SK-N-SH (cell line): ENCODE measurements around the gene NRCAM.

Experiments used
- CHD2 ChIP-seq: fragments of 150-350 bp; IDR thresholded peaks from 2 replicates; pipeline ENCODE4 v1.6.1; 2018; ENCODE audit warnings: low read length; ENCODE audit not compliant: partially characterized antibody
- EP300 ChIP-seq, 2 experiments: IDR thresholded peaks; 2 replicates each; pipeline versions ENCODE4 v1.4.0 to v1.6.1; 2012; ENCODE audit warnings: borderline replicate concordance in 1 of 2, low read depth in 1 of 2, low read length in 1 of 2
- EZH2phosphoT487 ChIP-seq: fragments of 200-600 bp; sonication (generic); IDR thresholded peaks from 2 replicates; pipeline ENCODE4 v1.6.1; 2017; ENCODE audit warnings: low read depth, mixed run types, mild to moderate bottlenecking, antibody characterized with exemption, moderate library complexity, borderline replicate concordance
- GATA2 ChIP-seq: sonication (generic); formaldehyde crosslinking; IDR thresholded peaks from 2 replicates; pipeline ENCODE4 v1.5.0; 2020; ENCODE audit warnings: mild to moderate bottlenecking, missing genetic modification reagents
- MEF2A ChIP-seq: IDR thresholded peaks from 2 replicates; pipeline ENCODE4 v1.4.0; 2012; ENCODE audit warnings: low read depth, borderline replicate concordance
- POLR2AphosphoS5 ChIP-seq: IDR thresholded peaks from 2 replicates; pipeline ENCODE4 v1.6.1; 2012; ENCODE audit warnings: low read depth, low read length
- RAD21 ChIP-seq: IDR thresholded peaks from 2 replicates; pipeline ENCODE4 v1.6.1; 2012; ENCODE audit warnings: mild to moderate bottlenecking, low read length
- SIN3A ChIP-seq: IDR thresholded peaks from 2 replicates; pipeline ENCODE4 v1.6.1; 2012; ENCODE audit warnings: low read depth, mild to moderate bottlenecking, low read length, moderate library complexity, borderline replicate concordance
- SMC3 ChIP-seq: IDR thresholded peaks from 2 replicates; pipeline ENCODE4 v1.6.1; 2012; ENCODE audit warnings: low read depth, low read length, improper control_type of control experiment
- TF ChIP-seq, protein P1 (sequence below): fragments of 200-600 bp; sonication (generic); IDR thresholded peaks from 2 replicates; pipeline ENCODE4 v1.6.1; 2017; ENCODE audit warnings: antibody characterized with exemption, mild to moderate bottlenecking, moderate library complexity

DNA sequence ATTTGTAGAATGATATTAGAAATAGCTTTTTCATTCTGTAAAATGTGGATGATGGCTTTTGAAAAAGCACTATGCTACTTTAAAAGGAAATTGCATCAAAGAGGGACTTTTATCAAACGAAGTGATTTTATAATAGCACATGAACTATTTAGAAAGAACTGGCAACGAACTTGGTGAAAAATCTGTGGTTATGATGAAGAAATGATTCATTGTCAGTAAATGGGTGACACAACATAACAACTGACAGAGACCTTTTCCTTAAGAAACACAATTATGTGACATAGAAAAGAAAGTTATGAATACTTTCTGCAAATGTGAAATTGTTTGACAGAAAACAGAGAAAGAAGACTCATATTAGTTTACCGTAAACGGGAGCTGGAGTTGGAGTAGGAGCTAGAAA is 265.3 kb downstream of the NRCAM start:
- TF ChIP-seq, protein P1, sequence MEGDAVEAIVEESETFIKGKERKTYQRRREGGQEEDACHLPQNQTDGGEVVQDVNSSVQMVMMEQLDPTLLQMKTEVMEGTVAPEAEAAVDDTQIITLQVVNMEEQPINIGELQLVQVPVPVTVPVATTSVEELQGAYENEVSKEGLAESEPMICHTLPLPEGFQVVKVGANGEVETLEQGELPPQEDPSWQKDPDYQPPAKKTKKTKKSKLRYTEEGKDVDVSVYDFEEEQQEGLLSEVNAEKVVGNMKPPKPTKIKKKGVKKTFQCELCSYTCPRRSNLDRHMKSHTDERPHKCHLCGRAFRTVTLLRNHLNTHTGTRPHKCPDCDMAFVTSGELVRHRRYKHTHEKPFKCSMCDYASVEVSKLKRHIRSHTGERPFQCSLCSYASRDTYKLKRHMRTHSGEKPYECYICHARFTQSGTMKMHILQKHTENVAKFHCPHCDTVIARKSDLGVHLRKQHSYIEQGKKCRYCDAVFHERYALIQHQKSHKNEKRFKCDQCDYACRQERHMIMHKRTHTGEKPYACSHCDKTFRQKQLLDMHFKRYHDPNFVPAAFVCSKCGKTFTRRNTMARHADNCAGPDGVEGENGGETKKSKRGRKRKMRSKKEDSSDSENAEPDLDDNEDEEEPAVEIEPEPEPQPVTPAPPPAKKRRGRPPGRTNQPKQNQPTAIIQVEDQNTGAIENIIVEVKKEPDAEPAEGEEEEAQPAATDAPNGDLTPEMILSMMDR: no peak
- TF ChIP-seq POLR2AphosphoS5 (no peak), EP300 (IDR thresholded peaks at IDR 0.05; ENCODE audit: borderline replicate concordance in 1 of 2, low read depth in 1 of 2, low read length in 1 of 2) (no peak), CHD2 (no peak), SIN3A (no peak), GATA2 (CRISPR knock-in tag) (no peak), SMC3 (no peak), MEF2A (no peak), EZH2phosphoT487 (no peak), RAD21 (no peak)
